HPDE6-E6E7 (cell line): ENCODE data around the gene PTPN3.

Experiments used
- DNase-seq: peaks from one replicate; pipeline ENCODE4 v3.0.0; 2011; ENCODE audit warnings: missing footprints; ENCODE audit errors: extremely low spot score

Gene PTPN3

DNA sequence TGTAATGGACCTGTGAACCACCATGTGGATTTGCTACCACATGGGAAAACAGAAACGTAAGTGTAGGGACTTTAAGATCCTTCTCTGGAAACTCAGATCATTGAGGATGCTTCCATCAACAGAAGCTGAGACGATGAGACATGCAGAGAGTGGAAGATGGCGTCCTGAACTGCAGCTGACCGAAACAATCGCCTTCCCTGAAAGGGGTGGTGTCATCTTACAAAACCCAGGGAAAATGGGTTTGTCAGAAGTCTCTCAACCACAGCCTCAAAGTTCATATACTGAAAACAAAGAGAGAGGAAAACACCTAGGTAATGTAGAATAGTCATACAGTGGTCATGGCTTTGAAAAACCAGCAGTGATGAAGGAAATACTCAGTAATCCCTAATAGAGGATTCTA is 6.6 kb upstream of the PTPN3 start:
- DNase-seq, result no peak

DNA sequence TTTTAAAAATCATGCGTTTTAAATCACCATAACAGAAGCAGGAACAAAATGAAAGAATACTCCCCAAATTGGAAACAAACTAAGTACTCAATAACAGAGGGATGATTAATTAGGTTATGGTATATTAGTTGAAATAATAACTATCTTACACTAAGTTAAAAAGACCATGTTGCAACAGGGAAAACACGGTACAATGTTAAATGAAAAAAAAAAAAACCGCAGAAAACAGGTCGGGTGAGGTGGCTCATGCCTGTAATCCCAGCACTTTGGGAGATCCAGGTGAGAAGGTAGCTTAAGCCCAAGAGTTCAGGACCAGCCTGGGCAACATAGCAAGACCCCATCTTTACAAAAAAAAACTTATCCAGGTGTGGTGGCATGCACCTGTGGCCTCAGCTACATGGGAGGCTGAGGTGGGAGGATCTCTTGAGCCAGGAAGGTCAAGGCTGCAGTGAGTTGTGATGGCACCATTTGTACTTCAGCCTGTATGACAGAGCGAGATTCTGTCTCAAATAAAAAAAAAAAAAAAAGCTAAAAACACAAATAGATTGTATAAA is 2.4 kb upstream of the PTPN3 start:
- no peak for DNase-seq

- peak; percentile 61 for DNase-seq
Observed at GRCh38 chr9:109499631-109500410, 1.7 kb upstream of the PTPN3 start.

DNA sequence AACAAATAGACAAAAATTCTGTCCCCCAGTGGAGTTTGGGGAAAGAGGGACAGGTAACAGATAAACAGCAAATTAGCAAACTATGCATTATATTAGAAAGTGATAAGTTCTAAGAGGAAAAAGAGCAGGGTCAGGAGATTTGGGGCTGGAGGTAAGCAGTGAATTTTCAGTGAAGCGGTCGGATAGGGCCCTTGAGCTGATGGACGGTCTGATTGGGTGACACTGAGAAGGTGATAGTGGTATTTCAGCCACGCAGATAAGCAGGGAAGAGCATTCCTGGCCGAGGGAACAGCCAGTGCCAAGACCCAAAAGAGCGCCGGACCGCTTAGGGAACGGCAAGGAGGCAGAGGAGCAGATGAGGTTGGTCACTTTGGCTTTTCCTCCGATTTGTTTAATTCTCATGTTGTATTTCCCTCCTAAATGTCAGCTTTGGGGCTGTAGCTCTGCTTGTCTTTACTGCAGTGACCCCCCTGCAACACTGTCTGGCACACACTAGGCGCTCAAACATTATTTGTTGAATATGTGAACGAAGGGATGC is 1.1 kb upstream of the PTPN3 start:
- DNase-seq, result no peak

GRCh38 chr9:109497226-109498153 is 617 bp downstream of the PTPN3 start:
- no peak for DNase-seq

DNA sequence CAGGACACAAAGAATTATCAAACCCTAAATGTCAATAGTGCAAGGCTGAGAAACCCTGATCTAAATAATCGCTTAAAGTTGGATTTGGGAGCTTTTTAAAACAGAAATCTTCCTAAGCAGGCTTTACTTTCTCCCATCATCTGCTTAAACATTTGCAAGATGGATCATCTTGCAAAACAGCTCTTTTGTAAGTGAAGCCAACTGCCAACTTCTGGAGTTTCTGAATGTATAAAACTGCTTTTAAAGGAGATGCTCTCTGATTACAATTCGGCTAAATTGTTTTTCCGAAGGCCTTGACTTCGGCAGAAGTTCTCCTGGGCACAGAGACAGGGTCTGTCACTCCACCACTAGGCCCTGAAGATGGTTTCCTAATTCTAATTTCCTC is 1.3 kb downstream of the PTPN3 start:
- no peak for DNase-seq

- no peak for DNase-seq
Observed at GRCh38 chr9:109496218-109496617, 1.9 kb downstream of the PTPN3 start.

- DNase-seq, result no peak
Observed at GRCh38 chr9:109493648-109494047, 4.5 kb downstream of the PTPN3 start.

GRCh38 chr9:109491590-109491989 is 6.5 kb downstream of the PTPN3 start:
- no peak for DNase-seq

GRCh38 chr9:109488791-109489492 is 9.2 kb downstream of the PTPN3 start:
- no peak for DNase-seq

DNA sequence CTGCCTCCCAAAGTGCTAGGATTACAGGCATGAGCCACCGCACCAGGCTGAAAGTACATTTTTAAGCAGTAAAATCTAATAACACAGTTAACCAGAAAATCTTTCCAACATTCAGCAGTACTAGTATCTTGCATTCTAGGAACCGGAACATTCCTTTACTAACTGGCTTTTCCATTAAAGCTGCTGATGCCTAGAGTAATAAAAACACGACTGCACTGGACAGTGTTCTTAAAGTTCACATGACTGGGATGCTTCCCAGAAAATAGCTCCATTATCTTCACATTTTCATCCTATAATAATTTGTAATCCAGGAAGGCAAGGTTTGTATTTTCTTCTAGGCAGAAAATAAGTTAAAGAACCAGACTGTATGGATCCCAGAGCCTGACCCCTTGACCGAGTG is 9.8 kb downstream of the PTPN3 start:
- DNase-seq, result no peak

GRCh38 chr9:109487247-109487646 is 10.9 kb downstream of the PTPN3 start:
- no peak for DNase-seq

DNA sequence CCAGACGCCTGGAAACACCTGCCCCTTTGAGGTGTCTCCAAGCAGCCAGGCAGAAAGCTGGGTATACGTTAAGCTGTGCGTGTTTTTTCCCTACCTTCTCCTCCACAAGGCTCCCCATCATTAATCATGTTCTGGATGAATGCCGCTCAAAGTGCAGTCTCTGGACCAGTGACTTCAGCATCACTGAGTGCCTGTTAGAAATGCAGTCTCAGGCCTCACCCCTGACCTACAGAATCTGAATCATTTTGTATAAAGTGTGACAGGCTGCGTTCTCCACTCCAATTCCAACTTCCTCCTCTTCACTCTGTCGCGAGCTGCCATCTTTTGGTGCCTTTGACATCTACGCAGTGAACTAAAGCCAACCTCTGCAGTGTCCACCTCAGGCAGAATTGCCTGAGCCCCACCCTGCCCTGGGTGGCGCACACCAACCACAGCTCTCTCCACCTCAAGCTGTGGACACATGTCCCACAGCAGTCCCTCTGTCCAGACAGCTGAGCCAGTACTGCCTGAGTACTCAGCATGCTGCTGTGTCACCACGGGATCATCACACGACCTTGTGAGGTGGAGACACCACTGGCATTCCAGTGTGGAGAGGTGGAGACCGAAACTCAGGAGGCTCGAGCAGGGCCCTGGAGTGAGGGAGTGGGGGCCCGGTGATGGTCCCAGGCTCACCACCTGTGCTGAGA is 14.2 kb downstream of the PTPN3 start:
- no peak for DNase-seq

DNA sequence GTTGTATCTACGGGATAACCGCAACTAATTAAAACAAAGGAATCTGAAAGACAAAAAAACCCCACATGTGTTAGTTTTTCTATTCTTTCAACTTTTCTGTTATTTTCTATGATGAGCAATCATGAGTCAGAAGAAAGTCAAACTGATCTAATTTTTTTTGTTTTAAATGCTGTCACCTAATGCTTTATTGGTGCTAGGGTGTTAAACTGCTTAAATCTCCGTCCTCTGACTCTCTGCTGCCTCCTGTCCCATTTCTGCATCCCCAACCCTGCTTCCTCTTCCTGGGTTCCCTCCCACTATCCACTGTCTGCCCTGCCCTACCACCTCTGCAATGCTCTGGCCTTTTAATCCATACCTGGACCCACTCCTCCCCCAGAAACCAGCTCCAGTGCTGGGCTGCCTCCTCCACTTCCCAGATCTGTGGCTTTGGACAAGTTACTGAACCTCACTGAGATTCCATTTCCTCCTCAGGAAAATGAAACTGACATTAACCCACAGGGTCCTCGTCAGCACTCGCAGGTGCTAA is 15.7 kb downstream of the PTPN3 start:
- no peak for DNase-seq

DNA sequence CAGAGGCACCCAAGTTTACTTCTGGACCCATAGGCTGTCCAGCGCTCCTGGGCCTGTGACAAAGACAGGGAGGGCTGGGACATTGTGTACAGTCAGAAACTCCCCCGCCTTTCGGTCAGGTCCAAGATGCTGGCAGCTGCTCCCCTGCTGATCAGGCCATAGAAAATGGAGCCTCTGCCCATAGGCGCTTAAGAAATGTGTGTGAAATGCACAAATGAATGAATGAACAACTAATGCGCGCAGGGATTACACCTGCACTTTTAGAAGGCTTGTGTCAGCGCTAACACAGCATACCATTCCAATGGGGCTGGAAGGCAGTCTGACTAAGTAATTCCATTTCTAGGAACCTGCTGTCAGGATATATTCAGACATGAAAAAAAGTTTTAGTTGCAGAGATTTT is 16.3 kb downstream of the PTPN3 start:
- DNase-seq, result no peak

DNA sequence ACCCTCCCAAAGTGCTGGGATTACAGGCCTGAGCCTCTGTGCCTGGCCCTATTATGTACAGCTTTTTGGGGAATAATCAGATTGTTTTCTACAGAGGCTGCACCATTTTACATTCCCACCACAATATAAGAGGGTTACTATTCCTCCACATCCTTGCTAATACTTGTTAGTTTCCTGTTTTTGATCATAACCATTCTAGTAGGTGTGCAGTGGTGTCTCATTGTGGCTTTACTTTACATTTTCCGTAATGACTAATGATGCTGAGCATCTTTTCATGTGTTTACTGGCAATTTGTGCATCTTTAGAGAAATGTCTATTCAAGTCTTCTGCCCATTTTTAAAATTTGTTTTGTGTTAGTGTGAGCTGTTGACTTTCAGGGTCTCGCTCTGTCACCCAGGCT is 18.3 kb downstream of the PTPN3 start:
- no peak for DNase-seq

DNA sequence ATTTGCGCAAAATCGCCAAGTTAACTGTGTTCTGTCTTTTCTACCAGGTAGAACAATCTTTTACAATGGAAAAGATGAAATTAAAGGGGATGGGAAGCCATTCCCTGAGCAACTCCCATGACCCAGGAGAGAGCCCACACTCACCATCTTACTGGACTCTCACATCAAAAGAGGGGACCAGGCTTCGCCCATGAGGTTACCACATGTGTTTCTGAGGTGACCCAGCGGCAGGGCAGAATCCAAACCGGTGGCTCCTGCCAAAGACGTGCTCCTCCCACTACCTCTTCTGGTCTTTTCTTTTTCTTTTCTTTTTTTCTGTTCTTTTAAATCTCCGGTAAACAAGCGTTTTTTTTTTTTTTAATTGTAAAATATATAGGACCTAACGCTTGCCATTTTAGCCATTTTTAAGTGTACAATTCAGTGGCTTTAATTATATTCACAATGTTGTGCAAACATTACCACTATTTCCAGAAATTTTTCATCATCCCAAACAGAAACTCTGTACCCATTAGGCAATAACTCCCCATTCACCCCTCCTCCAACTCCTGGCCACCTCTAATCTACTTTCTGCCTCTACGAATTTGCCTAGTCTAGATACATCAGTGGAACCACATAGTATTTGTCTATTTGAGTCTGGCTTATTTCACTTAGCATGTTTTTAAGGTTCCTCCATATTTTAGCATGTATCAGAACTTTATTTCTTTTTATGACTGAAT is 19.3 kb downstream of the PTPN3 start:
- DNase-seq, result no peak

DNA sequence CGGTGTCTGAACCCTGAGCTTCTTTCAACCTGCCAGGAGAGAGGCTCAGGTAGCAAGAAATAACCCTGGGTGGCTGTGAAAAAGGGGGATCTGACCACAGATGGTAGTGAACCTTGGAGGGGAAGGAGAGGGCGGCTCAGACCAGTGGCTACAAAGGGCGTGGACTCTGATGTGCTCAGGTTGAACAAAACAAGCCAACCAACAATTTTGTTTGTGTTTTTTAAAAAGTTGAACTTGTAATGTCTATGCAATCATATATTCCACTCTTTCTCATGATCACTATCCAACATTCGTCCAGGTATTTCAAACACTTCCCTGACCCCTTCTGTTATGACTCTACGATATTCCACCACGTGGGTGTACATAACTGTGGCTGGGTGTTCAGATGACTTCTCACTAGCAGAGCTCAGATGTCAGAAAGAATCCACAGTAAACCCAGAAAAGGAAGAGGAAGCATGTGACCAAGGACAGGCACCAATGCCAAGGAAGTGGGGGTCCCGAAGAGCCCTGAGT is 20.0 kb downstream of the PTPN3 start:
- no peak for DNase-seq

- peak; percentile 79 for DNase-seq
Observed at GRCh38 chr9:109477258-109478050, 20.7 kb downstream of the PTPN3 start.
